Lower leg skin (tissue), 3 donors: Measurements from ENCODE around the gene LCLAT1.

Experiments
- POLR2A ChIP-seq, 2 donors: fragments of 450-650 bp; IDR thresholded peaks; one replicate each; pipeline ENCODE4 v1.6.1; 2016 to 2017; ENCODE audit warnings: antibody characterized with exemption in 2 of 2, mild to moderate bottlenecking in 1 of 2, moderate library complexity in 1 of 2
- TF ChIP-seq, protein P1 (sequence below), 3 donors: fragments of 450-650 bp; IDR thresholded peaks; one replicate each; pipeline ENCODE4 v1.5.1; 2016; ENCODE audit warnings: antibody characterized with exemption in 3 of 3, mild to moderate bottlenecking in 3 of 3, moderate library complexity in 2 of 3

DNA sequence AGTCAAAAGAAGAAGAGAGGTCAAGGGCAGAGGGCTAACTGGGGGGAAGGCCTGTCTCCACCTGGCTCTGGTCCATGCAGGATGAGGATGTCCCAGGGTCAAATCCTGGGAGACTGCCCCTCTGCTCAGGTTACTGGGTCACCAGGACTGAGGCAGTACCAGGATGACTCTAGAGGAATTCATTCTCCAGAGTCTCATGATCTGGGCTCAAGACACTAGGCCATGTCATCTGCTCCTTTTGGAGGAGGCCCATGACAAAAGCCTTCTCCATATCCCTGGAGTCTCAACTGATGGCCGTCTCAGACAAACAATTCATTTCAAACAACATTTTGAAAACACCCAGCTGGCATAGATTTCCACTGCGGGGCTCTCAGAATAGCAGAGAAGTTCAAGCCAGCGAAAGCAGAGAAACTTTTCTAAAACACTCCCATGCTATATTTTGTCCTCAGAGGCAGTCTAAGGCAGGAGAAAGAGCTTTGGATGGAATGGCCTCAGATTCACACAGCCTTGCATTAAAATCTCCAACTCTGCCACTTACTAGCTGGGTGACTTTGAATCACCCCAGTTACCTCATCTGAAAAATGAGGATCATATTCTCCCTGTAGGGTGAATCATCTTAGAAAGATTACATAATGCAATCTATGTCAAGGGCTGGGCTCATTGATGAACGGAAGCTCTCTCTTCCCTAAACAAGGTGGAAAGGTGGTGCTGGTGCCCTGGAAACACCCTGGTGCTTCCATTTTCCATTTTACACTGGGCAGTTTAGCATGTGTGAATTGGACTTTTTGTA is 48.8 kb upstream of the LCLAT1 start:
- TF ChIP-seq, protein P1, sequence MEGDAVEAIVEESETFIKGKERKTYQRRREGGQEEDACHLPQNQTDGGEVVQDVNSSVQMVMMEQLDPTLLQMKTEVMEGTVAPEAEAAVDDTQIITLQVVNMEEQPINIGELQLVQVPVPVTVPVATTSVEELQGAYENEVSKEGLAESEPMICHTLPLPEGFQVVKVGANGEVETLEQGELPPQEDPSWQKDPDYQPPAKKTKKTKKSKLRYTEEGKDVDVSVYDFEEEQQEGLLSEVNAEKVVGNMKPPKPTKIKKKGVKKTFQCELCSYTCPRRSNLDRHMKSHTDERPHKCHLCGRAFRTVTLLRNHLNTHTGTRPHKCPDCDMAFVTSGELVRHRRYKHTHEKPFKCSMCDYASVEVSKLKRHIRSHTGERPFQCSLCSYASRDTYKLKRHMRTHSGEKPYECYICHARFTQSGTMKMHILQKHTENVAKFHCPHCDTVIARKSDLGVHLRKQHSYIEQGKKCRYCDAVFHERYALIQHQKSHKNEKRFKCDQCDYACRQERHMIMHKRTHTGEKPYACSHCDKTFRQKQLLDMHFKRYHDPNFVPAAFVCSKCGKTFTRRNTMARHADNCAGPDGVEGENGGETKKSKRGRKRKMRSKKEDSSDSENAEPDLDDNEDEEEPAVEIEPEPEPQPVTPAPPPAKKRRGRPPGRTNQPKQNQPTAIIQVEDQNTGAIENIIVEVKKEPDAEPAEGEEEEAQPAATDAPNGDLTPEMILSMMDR (IDR thresholded peaks at IDR 0.05), result no peak
- TF ChIP-seq POLR2A (IDR thresholded peaks at IDR 0.05), result no peak
